ENCODE measurements around the gene ATXN1L.
A peak's percentile ranks its signal among the peaks of the same experiment; 100 is the strongest.
"Not testable (repeated sequence)": the region's sequence is repeated elsewhere in the genome, so short reads cannot be mapped to it uniquely, and the experiment has no call there.

Gene ATXN1L

DNA sequence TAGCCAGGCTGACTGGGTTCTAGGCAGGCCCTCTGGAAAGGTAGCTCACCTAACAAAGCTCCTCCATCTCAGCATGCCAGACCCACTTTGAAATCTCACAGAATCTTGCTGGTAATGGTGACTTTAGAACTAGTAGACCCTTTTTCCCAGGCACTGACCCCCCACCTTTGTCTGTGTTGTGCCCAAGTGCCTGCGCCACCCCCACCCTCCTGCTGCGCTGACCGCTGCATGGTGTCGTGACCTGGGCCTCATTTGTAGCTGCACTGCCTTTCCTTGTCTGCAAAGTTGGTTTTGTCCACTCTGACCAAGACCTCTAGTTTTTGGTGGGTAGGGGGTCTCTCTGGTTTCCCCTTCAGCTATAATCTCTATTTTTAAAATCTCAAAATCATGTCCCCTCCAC is 6.8 kb downstream of the ATXN1L start:
- no peak for DNase-seq

GRCh38 chr16:71853413-71853812 is 7.6 kb downstream of the ATXN1L start:
- no peak for DNase-seq

DNA sequence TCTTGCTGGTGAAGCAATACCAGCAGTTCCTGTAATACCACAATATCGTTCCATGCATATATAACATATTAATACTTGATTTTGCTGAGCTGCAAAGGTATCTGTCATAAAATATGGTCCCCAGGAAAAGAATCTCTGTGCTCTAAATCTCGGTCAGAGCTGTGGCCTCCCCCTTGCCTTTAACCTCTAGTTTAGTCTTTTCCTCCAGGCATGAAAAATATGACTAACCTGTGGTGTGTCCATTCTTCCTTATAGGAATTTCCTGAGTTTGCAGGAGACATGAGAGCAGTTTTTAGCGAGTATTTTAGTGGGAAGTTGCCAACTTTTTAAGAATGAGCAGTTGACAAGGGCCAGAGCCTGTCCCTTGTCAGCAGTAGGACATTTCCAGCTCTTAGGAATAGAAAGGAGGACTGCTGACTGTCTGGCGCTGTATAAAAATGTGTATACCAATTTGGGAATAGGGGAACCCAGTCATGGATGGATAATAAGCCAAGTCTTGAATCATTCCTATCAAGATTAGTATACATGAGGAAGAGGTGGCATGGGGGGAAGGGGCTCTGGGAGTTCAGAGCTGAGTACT is 8.7 kb downstream of the ATXN1L start:
- no peak for DNase-seq

GRCh38 chr16:71855937-71856662 is 10.3 kb downstream of the ATXN1L start:
- DNase-seq = no peak

DNA sequence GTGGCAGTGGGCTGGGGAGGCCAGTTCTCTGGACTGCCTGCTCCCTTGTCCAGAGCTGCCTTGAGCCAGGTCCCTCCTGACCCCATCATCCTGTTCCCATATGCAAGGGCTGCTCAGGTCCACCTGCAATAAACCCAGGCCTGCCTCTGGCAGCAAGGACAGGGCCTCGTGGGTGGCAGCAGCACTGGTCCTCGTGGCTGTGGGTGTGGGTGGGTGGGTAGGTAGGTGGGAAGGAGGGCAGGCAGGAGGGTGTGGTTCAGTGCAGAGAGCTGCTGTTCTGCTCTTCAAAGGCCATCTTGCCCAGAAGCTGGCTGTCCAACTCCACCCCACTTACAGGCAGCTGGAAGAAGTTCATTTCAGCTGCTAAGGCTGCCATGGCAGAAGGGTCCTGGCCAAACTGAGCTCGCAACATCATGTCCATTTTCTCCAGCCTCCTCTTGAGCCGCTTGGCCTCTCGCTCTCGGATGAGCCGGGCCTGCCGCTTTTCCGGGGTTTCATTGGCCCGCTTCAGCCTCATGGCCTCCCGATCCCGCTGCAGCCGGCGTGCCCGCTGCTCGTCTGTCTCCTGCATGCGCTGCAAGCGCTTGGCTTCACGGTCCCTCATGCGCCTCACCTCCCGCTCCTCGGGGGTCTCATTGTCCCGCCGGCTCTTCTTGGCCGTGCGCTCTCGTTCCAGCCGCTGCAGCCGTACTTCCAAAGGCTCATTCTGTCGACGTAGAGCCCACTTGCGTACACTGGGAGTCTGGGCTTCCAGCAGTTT is 14.2 kb downstream of the ATXN1L start:
- DNase-seq = no peak

DNA sequence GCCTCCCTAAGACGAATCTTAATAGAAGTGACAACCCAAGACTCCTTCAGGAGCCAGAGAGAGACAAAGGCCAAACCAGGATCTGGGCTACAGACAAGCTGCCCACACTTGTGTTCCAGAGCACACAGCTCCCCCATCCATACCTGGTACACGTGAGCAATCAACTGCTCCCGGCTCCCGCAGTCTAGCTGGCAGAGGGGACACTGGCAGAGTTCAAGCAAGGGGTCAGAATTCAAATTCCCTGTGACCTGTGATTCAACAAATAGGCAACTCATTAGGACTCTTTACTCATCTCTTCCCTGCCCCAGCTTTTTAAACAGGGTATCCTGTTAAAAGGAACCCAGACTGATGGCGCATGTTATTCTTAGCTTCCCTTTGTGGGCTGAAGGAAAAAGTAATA is 18.2 kb downstream of the ATXN1L start:
- DNase-seq = no peak

- DNase-seq = no peak
These were observed 19.5 kb downstream of the ATXN1L start for GRCh38 chr16:71865173-71865863.

DNA sequence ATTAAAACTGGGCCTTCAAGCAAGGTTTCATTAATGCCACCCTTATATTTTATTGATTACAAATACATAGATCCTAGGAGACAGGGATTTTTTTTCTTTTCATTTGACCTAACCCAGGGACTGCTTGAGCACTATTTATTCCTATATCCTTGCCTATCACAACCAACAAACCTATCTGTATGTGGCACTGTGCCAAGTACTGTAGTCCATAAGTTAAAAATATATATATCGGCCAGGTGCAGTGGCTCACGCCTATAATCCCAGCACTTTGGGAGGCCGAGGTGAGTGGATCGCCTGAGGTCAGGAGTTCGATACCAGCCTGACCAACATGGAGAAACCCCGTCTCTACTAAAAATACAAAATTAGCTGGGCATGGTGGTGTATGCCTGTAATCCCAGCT is 21.4 kb downstream of the ATXN1L start:
- not testable (repeated sequence) for DNase-seq

DNA sequence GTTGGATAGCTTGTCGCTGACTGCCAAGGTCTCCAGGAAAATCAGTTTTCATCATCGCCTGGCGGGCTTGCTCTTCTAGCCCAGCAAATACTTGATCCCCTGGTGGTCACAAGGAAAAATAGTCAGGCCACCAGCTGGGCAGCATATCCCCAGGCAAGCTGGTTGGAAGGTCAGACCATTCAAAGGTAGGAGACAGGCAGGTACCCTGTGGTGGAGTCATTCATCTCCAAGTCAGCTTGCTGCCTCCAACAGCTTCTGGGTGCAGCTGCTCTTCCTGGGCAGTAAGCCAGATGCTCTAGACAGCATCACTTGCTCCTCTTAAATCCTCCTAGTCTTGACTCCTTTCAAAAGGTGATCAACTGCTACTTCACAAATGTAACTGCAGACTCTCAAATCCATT is 22.2 kb downstream of the ATXN1L start:
- no peak for DNase-seq

- no peak for DNase-seq
These were observed 23.3 kb downstream of the ATXN1L start for GRCh38 chr16:71869089-71869488.

DNA sequence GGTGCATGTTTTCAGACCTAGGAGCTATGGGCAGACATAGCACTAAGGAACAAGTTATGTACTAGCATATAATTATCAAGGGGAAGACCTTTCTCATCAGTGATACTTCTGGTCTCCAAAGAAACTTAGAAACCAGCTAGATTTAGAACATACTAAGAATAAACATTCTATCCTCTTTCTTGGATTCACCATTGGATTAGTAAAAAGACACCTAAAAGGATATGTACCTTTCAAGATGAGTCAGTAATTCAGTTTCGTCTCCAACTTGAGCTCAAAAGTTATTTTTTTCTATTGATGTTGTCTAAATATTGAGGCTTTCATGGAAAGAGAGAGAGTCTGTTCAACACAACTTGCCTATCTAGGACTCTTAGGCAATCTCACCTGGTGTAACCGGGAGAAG is 25.0 kb downstream of the ATXN1L start:
- DNase-seq = no peak

DNA sequence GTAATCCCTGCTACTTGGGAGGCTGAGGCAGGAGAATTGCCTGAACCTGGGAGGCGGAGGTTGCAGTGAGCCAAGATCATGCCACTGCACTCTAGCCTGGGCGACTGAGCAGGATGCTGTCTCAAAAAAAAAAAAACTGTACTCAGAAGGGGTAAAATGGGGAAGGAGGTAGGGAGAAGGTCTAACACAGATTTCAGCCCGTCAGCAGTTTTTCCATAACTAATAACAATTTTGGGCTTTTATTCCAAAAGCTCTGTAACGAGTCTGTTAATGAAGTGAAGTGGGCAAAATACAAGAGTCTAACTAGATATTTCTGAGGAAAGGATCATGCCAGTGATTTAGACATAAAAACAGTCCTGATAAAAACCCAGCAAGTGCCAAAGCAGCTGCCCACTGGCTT is 27.4 kb downstream of the ATXN1L start:
- no peak for DNase-seq

GRCh38 chr16:71878911-71879310 is 33.1 kb downstream of the ATXN1L start:
- no peak for DNase-seq

DNA sequence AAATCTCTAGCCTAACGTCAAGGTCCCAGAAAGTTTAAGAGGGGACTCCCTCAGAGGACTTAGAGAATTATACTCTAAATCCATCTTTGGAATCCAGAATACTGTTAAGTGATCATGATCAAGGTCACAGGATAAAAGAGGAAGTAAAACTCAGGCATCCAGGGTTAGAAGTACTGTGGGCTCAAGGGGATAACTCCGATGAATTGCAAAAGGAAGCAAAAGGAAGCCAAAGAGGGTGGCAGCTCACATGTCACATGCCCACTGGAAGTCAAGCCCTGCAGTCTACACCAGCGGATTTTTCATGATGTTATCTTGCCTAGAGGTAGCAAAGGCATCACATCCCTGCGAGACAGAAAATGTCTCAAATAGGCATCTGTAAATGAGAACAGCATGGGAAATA is 34.4 kb downstream of the ATXN1L start:
- DNase-seq = no peak

- DNase-seq = no peak
These were observed 36.9 kb downstream of the ATXN1L start for GRCh38 chr16:71882505-71883167.

DNA sequence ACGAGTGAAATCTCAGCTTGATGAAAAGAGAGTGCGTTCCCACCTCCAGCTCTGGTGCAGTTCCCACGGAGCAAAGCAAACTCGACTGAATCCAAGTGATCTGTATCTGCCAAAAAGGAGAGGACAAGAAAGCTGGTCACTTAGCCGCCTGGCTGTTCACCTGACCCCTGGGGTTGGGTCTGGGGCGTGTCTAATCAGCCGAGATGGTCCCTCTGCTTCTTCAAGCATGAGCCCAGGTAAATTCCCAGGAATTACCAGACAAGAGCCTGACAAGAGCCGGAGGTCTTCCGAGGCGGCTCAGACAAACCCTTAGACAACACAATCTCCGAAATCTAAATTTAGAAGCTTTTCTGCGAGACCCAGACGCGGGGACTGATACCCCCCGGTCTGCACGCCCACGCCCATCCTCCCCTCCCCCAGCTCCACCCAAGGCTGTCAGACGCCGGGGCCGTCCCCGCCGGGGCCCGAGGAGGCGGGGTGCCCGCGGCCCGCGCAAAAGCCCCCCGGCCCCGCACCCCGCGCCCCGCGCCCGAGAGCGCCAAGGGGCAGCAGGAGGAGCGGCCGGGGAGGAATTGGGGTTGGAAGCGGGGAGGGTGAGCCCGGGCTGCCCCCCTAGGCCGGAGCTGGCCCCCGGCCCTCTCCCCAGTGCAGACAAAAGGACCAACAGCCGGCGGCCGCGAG is 37.5 kb downstream of the ATXN1L start:
- DNase-seq = peak; percentile 37

GRCh38 chr16:71883849-71884638 is 38.3 kb downstream of the ATXN1L start, which contains the start of gene ZNF821:
TSS of gene ZNF821 (minus strand) at chr16:71884182. CDS start at chr16:71879946, 4,236 bp downstream.
- DNase-seq = peak; percentile 63

- no peak for DNase-seq
These were observed 39.5 kb downstream of the ATXN1L start for GRCh38 chr16:71885261-71885650.

DNA sequence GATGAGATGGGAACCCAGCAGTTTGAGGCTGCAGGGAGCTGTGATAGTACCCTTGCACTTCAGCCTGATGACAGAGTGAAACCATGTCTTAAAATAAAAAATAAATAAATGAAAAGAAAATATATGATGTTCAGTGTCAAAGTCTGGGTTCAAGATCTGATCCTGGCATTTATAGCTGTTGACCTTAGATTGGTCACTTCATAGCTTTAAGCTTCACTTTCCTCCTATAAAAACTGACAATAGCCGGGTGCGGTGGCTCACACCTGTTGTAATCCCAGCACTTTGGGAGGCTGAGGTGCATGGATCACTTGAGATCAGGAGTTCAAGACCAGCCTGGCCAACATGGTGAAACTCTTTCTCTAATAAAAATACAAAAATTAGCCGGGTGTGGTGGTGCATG is 43.4 kb downstream of the ATXN1L start:
- DNase-seq = no peak

DNA sequence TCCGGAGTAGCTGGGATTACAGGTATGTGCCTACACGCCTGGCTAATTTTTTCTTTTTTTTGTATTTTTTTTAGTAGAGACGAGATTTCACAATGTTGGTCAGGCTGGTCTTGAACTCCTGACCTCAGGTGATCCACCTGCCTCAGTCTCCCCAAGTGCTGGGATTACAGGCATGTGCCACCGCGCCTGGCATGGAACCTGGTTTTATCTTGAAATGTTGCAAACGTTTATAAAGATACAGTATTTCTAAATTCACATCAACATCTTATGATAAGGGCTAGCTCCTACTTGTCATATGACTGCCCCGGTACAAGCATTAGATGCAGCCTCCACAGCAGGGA is 48.1 kb downstream of the ATXN1L start:
- DNase-seq = no peak

DNA sequence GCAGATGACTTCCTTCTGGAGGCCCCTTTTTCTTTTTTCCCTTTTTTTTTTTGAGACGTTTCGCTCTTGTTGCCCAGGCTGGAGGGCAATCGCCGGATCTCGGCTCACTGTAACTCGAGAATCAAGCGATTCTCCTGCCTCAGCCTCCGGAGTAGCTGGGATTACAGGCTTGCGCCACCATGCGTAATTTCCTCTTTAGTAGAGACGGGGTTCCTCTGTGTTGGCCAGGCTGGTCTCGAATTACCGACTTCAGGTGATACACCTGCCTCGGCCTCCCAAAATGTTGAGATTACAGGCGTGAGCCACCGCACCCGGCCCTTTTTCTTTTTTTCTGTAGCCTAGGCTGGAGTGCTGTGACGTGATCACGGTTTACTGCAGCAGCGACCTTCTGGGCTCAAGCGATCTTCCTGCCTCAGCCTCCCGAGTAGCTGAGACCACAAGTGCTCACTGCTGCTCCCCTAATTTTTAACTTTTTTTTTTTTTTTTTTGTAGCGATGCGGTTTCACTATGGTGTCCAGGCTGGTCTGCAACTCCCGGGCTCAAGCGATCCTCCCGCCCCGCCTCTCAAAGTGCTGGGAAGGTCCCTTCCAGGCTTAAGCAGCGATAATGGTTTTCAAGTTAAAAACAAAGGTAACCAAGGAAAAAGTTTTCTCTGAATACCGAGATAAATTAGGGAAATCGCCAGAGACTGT is 48.6 kb downstream of the ATXN1L start:
- DNase-seq = no peak

Measured in activated gamma-delta T cell (primary cell).